ENCODE data around the gene METTL8.

GRCh38 chr2:171390941-171391516 lies 42.8 kb downstream of the METTL8 start:
- TF ChIP-seq FOXM1 (IDR thresholded peaks at IDR 0.05; ENCODE audit: borderline replicate concordance): no peak
- no peak for TF ChIP-seq SP1 (IDR thresholded peaks at IDR 0.05)
- no peak for TF ChIP-seq SUZ12 (IDR thresholded peaks at IDR 0.05)
- no peak for TF ChIP-seq BHLHE40 (IDR thresholded peaks at IDR 0.05; ENCODE audit: borderline replicate concordance)
- no peak for TF ChIP-seq FOXK2 (IDR thresholded peaks at IDR 0.05)
- TF ChIP-seq L3MBTL2 (conservative IDR thresholded peaks at IDR 0.05): no peak
- TF ChIP-seq TARDBP (IDR thresholded peaks at IDR 0.05): no peak
- no peak for TF ChIP-seq HDGF (IDR thresholded peaks at IDR 0.05; ENCODE audit: borderline replicate concordance)
- TF ChIP-seq FOXA1 (IDR thresholded peaks at IDR 0.05): no peak

Data from HEK293T (cell line).